ENCODE results near the gene ATF6.

ATF6 gene

DNA sequence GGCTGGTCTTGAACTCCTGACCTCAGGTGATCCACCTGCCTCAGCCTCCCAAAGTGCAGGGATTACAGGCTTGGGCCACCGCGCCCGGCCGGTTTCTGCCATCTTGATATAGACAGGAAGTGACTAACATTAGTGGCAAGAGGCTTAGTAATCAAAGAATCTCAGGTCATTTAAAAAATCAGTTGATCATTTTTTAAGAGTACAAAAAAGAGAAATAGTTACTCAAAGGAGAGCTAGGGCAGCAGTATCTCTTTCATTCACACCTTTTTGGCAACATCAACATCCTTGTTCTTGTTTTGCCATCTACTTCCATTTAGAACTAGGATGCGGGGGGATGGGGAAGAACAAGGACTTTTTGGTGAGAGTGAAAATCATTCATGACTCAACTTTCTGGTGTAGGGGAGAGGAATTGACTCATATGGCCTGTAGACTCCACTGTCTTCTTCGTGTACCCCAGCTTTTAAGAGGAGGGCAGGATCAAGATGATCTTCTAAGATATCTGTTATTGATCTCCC, 36.0 kb upstream of the ATF6 start:
- H3K36me3 ChIP-seq (ENCODE audit: insufficient read depth): no peaks in the 10 kb centered on the region
- H3K79me2 ChIP-seq (ENCODE audit: insufficient read depth, low read depth): no peaks in the 10 kb centered on the region
- no peak overlapping the region for H3K4me2 ChIP-seq
- no peak overlapping the region for H3K4me3 ChIP-seq (IDR thresholded peaks at IDR 0.05; ENCODE audit: insufficient read depth, low read depth, low read length)
- no peak overlapping the region for H2AFZ ChIP-seq (ENCODE audit: low read depth)
- peaks cover 33% of the 10 kb centered on the region for H3K4me1 ChIP-seq (ENCODE audit: low read depth, poor library complexity, severe bottlenecking)
- no peak overlapping the region for H3K27ac ChIP-seq
- TF ChIP-seq, protein P1, sequence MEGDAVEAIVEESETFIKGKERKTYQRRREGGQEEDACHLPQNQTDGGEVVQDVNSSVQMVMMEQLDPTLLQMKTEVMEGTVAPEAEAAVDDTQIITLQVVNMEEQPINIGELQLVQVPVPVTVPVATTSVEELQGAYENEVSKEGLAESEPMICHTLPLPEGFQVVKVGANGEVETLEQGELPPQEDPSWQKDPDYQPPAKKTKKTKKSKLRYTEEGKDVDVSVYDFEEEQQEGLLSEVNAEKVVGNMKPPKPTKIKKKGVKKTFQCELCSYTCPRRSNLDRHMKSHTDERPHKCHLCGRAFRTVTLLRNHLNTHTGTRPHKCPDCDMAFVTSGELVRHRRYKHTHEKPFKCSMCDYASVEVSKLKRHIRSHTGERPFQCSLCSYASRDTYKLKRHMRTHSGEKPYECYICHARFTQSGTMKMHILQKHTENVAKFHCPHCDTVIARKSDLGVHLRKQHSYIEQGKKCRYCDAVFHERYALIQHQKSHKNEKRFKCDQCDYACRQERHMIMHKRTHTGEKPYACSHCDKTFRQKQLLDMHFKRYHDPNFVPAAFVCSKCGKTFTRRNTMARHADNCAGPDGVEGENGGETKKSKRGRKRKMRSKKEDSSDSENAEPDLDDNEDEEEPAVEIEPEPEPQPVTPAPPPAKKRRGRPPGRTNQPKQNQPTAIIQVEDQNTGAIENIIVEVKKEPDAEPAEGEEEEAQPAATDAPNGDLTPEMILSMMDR (conservative IDR thresholded peaks at IDR 0.05; ENCODE audit: low read depth, low read length): no peak
- no peaks in the 10 kb centered on the region for H4K20me1 ChIP-seq (ENCODE audit: insufficient read depth)
- no peak overlapping the region for H3K9ac ChIP-seq
- no peaks in the 10 kb centered on the region for H3K27me3 ChIP-seq (ENCODE audit: insufficient read depth, low read depth)

DNA sequence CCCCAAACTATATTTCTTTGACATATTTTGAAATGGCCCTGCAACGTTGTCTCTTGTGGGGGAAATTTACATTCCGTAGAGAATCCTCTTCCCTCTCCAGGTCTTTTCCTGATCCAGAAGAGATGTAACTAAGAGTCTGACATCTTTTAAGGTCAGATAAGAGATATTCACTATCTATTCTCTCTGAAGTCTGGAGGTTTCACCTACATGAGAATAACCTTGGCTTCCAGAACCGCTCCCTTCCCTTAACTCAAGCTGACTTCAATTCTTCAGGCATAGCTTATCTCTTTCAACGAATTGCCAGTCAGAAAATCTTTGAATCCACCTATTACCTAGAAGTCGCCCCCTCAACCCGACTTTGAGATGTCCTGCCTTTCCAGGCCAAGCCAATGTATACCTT, 34.9 kb upstream of the ATF6 start:
- no peak overlapping the region for H3K4me3 ChIP-seq (IDR thresholded peaks at IDR 0.05; ENCODE audit: insufficient read depth, low read depth, low read length)
- H3K27ac ChIP-seq: no peak overlapping the region
- H4K20me1 ChIP-seq (ENCODE audit: insufficient read depth): no peaks in the 10 kb centered on the region
- TF ChIP-seq, protein P1 (conservative IDR thresholded peaks at IDR 0.05; ENCODE audit: low read depth, low read length): no peak
- H3K36me3 ChIP-seq (ENCODE audit: insufficient read depth): no peaks in the 10 kb centered on the region
- no peak overlapping the region for H3K4me2 ChIP-seq
- H3K9ac ChIP-seq: no peak overlapping the region
- peaks cover 28% of the 10 kb centered on the region for H3K4me1 ChIP-seq (ENCODE audit: low read depth, poor library complexity, severe bottlenecking)
- H2AFZ ChIP-seq (ENCODE audit: low read depth): no peak overlapping the region
- no peaks in the 10 kb centered on the region for H3K79me2 ChIP-seq (ENCODE audit: insufficient read depth, low read depth)
- no peaks in the 10 kb centered on the region for H3K27me3 ChIP-seq (ENCODE audit: insufficient read depth, low read depth)

DNA sequence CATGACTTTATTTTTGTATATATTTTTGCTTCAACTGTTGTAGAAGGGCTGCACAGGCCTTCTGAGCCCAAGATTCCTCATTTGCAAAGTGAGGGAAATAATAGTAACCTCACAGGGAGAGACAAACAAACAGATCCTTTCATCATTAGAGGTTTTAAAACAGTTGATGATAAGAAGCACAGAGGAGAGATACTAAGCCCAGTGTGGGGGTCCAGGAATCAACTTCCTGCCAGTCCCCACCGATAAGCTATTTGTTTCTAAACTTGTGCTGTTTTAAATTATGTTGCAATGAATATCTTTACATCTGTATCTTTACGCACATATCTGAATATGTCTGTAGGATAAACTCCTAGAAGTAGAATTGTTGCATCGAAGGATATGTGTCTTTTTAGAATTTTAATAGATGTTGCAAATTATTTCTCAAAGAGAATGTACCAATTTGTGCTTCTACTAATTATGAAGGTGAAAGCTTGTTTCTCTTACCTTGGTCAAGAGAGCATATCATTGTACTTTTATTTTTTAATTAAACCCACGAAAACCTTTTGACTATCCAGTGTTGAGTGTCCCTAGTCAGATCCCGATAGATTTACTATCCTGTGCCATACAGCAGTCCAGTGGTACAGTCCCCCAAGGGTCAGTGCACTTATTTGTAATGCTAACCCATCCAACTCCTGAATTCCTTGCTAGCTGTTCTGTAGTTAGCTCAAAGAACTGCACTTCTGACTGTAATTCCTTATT, 34.0 kb upstream of the ATF6 start:
- no peak overlapping the region for H3K4me3 ChIP-seq (IDR thresholded peaks at IDR 0.05; ENCODE audit: insufficient read depth, low read depth, low read length)
- no peak overlapping the region for H3K27ac ChIP-seq
- TF ChIP-seq, protein P1 (conservative IDR thresholded peaks at IDR 0.05; ENCODE audit: low read depth, low read length): no peak
- H3K27me3 ChIP-seq (ENCODE audit: insufficient read depth, low read depth): no peaks in the 10 kb centered on the region
- no peaks in the 10 kb centered on the region for H3K79me2 ChIP-seq (ENCODE audit: insufficient read depth, low read depth)
- H4K20me1 ChIP-seq (ENCODE audit: insufficient read depth): no peaks in the 10 kb centered on the region
- H2AFZ ChIP-seq (ENCODE audit: low read depth): no peak overlapping the region
- H3K4me1 ChIP-seq (ENCODE audit: low read depth, poor library complexity, severe bottlenecking): peaks cover 28% of the 10 kb centered on the region
- H3K4me2 ChIP-seq: no peak overlapping the region
- no peak overlapping the region for H3K9ac ChIP-seq
- no peaks in the 10 kb centered on the region for H3K36me3 ChIP-seq (ENCODE audit: insufficient read depth)

DNA sequence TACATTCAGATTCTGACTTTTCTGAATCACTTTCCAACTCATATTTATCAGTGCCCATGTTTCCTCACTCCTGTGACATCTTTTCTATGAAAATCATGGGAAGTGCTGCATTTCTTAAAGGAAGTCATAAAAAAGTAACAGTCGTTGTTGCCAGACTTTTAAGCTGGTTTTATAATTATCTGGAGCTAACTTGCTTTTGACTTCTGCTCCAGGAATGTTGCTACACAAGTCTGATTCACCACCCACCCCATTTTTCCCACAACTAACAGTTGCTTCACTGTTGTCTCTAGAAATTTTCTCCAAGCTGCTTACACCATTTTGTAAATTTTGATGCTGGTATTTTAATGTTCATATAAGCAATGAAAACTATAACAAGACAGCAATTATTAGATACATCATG, 32.6 kb upstream of the ATF6 start:
- H4K20me1 ChIP-seq (ENCODE audit: insufficient read depth): no peaks in the 10 kb centered on the region
- H3K4me3 ChIP-seq (IDR thresholded peaks at IDR 0.05; ENCODE audit: insufficient read depth, low read depth, low read length): no peak overlapping the region
- no peaks in the 10 kb centered on the region for H3K79me2 ChIP-seq (ENCODE audit: insufficient read depth, low read depth)
- no peak overlapping the region for H3K9ac ChIP-seq
- H2AFZ ChIP-seq (ENCODE audit: low read depth): no peak overlapping the region
- no peak overlapping the region for H3K27ac ChIP-seq
- peaks cover 19% of the 10 kb centered on the region for H3K4me1 ChIP-seq (ENCODE audit: low read depth, poor library complexity, severe bottlenecking)
- TF ChIP-seq, protein P1 (conservative IDR thresholded peaks at IDR 0.05; ENCODE audit: low read depth, low read length): no peak
- no peaks in the 10 kb centered on the region for H3K27me3 ChIP-seq (ENCODE audit: insufficient read depth, low read depth)
- no peaks in the 10 kb centered on the region for H3K36me3 ChIP-seq (ENCODE audit: insufficient read depth)
- H3K4me2 ChIP-seq: no peak overlapping the region

Measured in KMS-11 (cell line).